Measurements from ENCODE around the gene LAMA3.

LAMA3 gene

GRCh38 chr18:23746851-23747250 is 57.6 kb downstream of the LAMA3 start:
- Histone ChIP-seq H3K9ac (ENCODE audit: low read length in 2 of 2) (no peak overlapping the region), H3K9me3 (ENCODE audit: control insufficient read depth in 2 of 2, low read length in 2 of 2) (no peaks in the 10 kb centered on the region), H3K4me1 (ENCODE audit: control insufficient read depth, insufficient read depth, low read length) (no peaks in the 10 kb centered on the region), H3K27me3 (ENCODE audit: control insufficient read depth in 1 of 2, insufficient read depth in 2 of 2, low read length in 2 of 2) (no peaks in the 10 kb centered on the region), H3K36me3 (ENCODE audit: control insufficient read depth in 2 of 2, insufficient read depth in 2 of 2, low read length in 2 of 2) (no peaks in the 10 kb centered on the region), H3K27ac (ENCODE audit: low read length) (no peak overlapping the region), H3K4me3 (ENCODE audit: low read length in 2 of 2) (no peak overlapping the region)

- Histone ChIP-seq H3K27ac (ENCODE audit: low read length) (no peak overlapping the region), H3K27me3 (ENCODE audit: control insufficient read depth in 1 of 2, insufficient read depth in 2 of 2, low read length in 2 of 2) (no peaks in the 10 kb centered on the region), H3K36me3 (ENCODE audit: control insufficient read depth in 2 of 2, insufficient read depth in 2 of 2, low read length in 2 of 2) (no peaks in the 10 kb centered on the region), H3K4me3 (ENCODE audit: low read length in 2 of 2) (no peak overlapping the region), H3K9ac (ENCODE audit: low read length in 2 of 2) (no peak overlapping the region), H3K4me1 (ENCODE audit: control insufficient read depth, insufficient read depth, low read length) (peaks cover 8% of the 10 kb centered on the region), H3K9me3 (ENCODE audit: control insufficient read depth in 2 of 2, low read length in 2 of 2) (no peaks in the 10 kb centered on the region)
These were observed 63.1 kb downstream of the LAMA3 start for GRCh38 chr18:23752363-23752762.

DNA sequence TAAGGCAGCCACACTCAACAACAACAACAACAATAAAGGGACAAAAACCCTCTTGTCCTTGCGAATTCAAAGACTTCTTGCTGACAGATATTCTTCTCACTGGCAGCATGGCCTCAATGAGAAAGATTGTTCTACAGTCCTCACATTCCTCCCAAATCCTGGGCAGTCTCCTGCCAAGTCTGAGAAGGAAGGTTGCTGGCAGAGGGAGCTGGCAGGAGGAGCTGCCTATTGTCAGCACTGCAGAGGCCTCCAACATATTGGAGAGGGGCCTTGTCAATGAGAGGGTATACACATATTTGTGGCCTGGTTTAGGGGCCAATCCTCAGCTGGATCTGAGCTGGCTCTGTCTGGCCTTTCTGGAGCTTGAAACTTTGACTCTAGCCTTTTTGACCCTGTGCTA is 63.5 kb downstream of the LAMA3 start:
- Histone ChIP-seq H3K27me3 (ENCODE audit: control insufficient read depth in 1 of 2, insufficient read depth in 2 of 2, low read length in 2 of 2) (no peaks in the 10 kb centered on the region), H3K27ac (ENCODE audit: low read length) (no peak overlapping the region), H3K4me3 (ENCODE audit: low read length in 2 of 2) (no peak overlapping the region), H3K9ac (ENCODE audit: low read length in 2 of 2) (no peak overlapping the region), H3K36me3 (ENCODE audit: control insufficient read depth in 2 of 2, insufficient read depth in 2 of 2, low read length in 2 of 2) (no peaks in the 10 kb centered on the region), H3K9me3 (ENCODE audit: control insufficient read depth in 2 of 2, low read length in 2 of 2) (no peaks in the 10 kb centered on the region), H3K4me1 (ENCODE audit: control insufficient read depth, insufficient read depth, low read length) (peaks cover 8% of the 10 kb centered on the region)

- no peaks in the 10 kb centered on the region for H3K9me3 ChIP-seq (ENCODE audit: control insufficient read depth in 2 of 2, low read length in 2 of 2)
- H3K36me3 ChIP-seq (ENCODE audit: control insufficient read depth in 2 of 2, insufficient read depth in 2 of 2, low read length in 2 of 2) = no peaks in the 10 kb centered on the region
- peaks cover 8% of the 10 kb centered on the region for H3K4me1 ChIP-seq (ENCODE audit: control insufficient read depth, insufficient read depth, low read length)
- no peak overlapping the region for H3K9ac ChIP-seq (ENCODE audit: low read length in 2 of 2)
- H3K27me3 ChIP-seq (ENCODE audit: control insufficient read depth in 1 of 2, insufficient read depth in 2 of 2, low read length in 2 of 2) = no peaks in the 10 kb centered on the region
- H3K27ac ChIP-seq (ENCODE audit: low read length) = no peak overlapping the region
- no peak overlapping the region for H3K4me3 ChIP-seq (ENCODE audit: low read length in 2 of 2)
These were observed 67.6 kb downstream of the LAMA3 start for GRCh38 chr18:23756590-23757436.

DNA sequence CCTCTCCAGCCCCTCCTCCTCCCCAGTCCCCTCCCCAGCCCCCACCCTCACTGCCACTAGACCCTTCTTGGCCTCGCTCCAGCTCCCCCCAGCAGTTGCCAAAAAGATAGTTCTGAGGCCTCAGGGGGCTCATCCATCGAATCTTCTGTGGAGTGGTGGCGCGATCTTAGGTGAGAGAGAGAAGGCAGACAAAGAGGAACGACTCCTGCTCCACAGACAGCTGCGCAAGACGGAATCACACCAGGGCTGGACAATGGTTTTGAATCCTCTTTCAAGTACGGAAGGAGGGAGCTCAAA is 68.1 kb downstream of the LAMA3 start:
- H3K27me3 ChIP-seq (ENCODE audit: control insufficient read depth in 1 of 2, insufficient read depth in 2 of 2, low read length in 2 of 2) = no peaks in the 10 kb centered on the region
- H3K36me3 ChIP-seq (ENCODE audit: control insufficient read depth in 2 of 2, insufficient read depth in 2 of 2, low read length in 2 of 2) = no peaks in the 10 kb centered on the region
- H3K27ac ChIP-seq (ENCODE audit: low read length) = no peak overlapping the region
- H3K9me3 ChIP-seq (ENCODE audit: control insufficient read depth in 2 of 2, low read length in 2 of 2) = no peaks in the 10 kb centered on the region
- H3K9ac ChIP-seq (ENCODE audit: low read length in 2 of 2) = no peak overlapping the region
- no peak overlapping the region for H3K4me3 ChIP-seq (ENCODE audit: low read length in 2 of 2)
- peaks cover 6% of the 10 kb centered on the region for H3K4me1 ChIP-seq (ENCODE audit: control insufficient read depth, insufficient read depth, low read length)

GRCh38 chr18:23758281-23758680 is 69.0 kb downstream of the LAMA3 start:
- Histone ChIP-seq H3K9ac (ENCODE audit: low read length in 2 of 2) (no peak overlapping the region), H3K27me3 (ENCODE audit: control insufficient read depth in 1 of 2, insufficient read depth in 2 of 2, low read length in 2 of 2) (no peaks in the 10 kb centered on the region), H3K36me3 (ENCODE audit: control insufficient read depth in 2 of 2, insufficient read depth in 2 of 2, low read length in 2 of 2) (no peaks in the 10 kb centered on the region), H3K9me3 (ENCODE audit: control insufficient read depth in 2 of 2, low read length in 2 of 2) (no peaks in the 10 kb centered on the region), H3K4me1 (ENCODE audit: control insufficient read depth, insufficient read depth, low read length) (no peaks in the 10 kb centered on the region), H3K4me3 (ENCODE audit: low read length in 2 of 2) (no peak overlapping the region), H3K27ac (ENCODE audit: low read length) (no peak overlapping the region)

DNA sequence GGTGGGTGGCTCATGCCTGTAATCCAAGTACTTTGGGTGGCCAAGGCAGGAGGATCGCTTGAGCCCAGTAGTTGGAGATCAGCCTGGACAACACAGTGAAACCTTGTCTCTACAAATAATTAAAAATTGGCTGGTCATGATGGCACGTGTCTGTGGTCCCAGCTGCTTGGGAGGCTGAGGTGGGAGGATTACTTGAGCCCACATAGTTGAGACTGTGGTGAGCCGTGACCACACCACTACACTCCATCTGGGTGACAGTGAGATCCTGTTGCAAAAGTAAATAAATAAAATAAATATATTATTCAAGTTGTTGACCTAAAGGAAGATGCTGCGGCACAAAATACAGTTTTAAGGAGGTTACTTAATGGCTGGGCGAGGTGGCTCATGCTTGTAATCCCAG is 72.7 kb downstream of the LAMA3 start:
- no peaks in the 10 kb centered on the region for H3K36me3 ChIP-seq (ENCODE audit: control insufficient read depth in 2 of 2, insufficient read depth in 2 of 2, low read length in 2 of 2)
- no peak overlapping the region for H3K4me3 ChIP-seq (ENCODE audit: low read length in 2 of 2)
- no peaks in the 10 kb centered on the region for H3K4me1 ChIP-seq (ENCODE audit: control insufficient read depth, insufficient read depth, low read length)
- no peak overlapping the region for H3K27ac ChIP-seq (ENCODE audit: low read length)
- H3K27me3 ChIP-seq (ENCODE audit: control insufficient read depth in 1 of 2, insufficient read depth in 2 of 2, low read length in 2 of 2) = no peaks in the 10 kb centered on the region
- no peak overlapping the region for H3K9ac ChIP-seq (ENCODE audit: low read length in 2 of 2)
- H3K9me3 ChIP-seq (ENCODE audit: control insufficient read depth in 2 of 2, low read length in 2 of 2) = no peaks in the 10 kb centered on the region

- Histone ChIP-seq H3K4me3 (ENCODE audit: low read length in 2 of 2) (no peak overlapping the region), H3K27ac (ENCODE audit: low read length) (no peak overlapping the region), H3K9ac (ENCODE audit: low read length in 2 of 2) (no peak overlapping the region), H3K4me1 (ENCODE audit: control insufficient read depth, insufficient read depth, low read length) (no peaks in the 10 kb centered on the region), H3K9me3 (ENCODE audit: control insufficient read depth in 2 of 2, low read length in 2 of 2) (no peaks in the 10 kb centered on the region), H3K36me3 (ENCODE audit: control insufficient read depth in 2 of 2, insufficient read depth in 2 of 2, low read length in 2 of 2) (no peaks in the 10 kb centered on the region), H3K27me3 (ENCODE audit: control insufficient read depth in 1 of 2, insufficient read depth in 2 of 2, low read length in 2 of 2) (no peaks in the 10 kb centered on the region)
These were observed 74.1 kb downstream of the LAMA3 start for GRCh38 chr18:23763343-23763742.

DNA sequence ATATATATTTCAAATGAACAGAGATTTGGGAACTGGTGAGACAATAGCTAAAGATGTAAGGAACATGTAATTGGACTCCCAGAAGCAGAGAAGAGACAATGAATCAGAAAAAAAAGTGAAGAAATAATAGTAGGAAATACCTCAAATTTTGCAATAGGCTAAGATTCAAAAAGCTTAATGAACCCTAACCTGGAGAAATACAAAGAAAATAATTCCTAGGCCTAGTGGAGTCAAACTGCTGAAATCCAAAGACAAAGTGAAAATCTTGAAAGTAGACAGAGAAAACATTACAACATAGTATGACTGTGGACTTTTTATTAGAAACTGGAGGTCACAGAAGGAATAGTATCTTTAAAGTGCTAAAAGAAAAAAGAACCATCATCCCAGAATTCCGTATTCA is 76.7 kb downstream of the LAMA3 start:
- no peak overlapping the region for H3K4me3 ChIP-seq (ENCODE audit: low read length in 2 of 2)
- no peak overlapping the region for H3K27ac ChIP-seq (ENCODE audit: low read length)
- H3K9ac ChIP-seq (ENCODE audit: low read length in 2 of 2) = no peak overlapping the region
- no peaks in the 10 kb centered on the region for H3K9me3 ChIP-seq (ENCODE audit: control insufficient read depth in 2 of 2, low read length in 2 of 2)
- no peaks in the 10 kb centered on the region for H3K36me3 ChIP-seq (ENCODE audit: control insufficient read depth in 2 of 2, insufficient read depth in 2 of 2, low read length in 2 of 2)
- no peaks in the 10 kb centered on the region for H3K4me1 ChIP-seq (ENCODE audit: control insufficient read depth, insufficient read depth, low read length)
- no peaks in the 10 kb centered on the region for H3K27me3 ChIP-seq (ENCODE audit: control insufficient read depth in 1 of 2, insufficient read depth in 2 of 2, low read length in 2 of 2)

DNA sequence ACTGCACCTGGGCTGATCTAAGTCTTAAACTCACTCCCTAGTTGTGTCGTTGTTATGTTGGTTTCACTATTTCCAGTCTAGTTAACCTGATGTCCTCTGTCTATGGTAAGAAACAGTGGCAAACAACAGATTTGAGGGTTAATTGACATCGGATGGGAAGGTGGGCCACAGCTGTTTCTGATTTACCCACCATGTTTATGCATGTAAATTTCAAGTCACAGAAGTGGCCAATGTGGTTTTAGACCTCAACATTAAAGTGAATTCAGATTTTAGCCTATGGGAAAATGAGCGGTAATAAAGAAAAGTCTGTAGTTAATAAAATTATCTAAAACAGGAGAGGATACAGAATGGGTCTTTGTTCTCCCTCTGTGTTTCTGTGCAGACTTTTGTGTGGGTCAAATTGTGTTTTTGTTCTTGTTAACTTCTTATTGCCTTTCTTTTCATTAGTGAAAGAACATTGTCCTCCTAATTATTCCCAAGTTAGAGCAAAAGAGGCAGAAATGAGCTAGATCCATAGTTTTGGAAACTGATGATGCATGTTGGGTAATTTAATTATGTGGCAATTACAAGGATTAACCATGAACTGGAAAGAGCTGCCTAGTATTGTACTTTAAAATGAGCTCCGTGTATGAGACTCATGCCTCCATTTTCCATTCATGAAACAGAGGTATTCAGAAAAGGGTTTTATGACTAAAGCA is 83.2 kb downstream of the LAMA3 start:
- Histone ChIP-seq H3K4me3 (ENCODE audit: low read length in 2 of 2) (no peak overlapping the region), H3K36me3 (ENCODE audit: control insufficient read depth in 2 of 2, insufficient read depth in 2 of 2, low read length in 2 of 2) (no peaks in the 10 kb centered on the region), H3K9ac (ENCODE audit: low read length in 2 of 2) (no peak overlapping the region), H3K4me1 (ENCODE audit: control insufficient read depth, insufficient read depth, low read length) (no peaks in the 10 kb centered on the region), H3K27me3 (ENCODE audit: control insufficient read depth in 1 of 2, insufficient read depth in 2 of 2, low read length in 2 of 2) (no peaks in the 10 kb centered on the region), H3K9me3 (ENCODE audit: control insufficient read depth in 2 of 2, low read length in 2 of 2) (no peaks in the 10 kb centered on the region), H3K27ac (ENCODE audit: low read length) (no peak overlapping the region)

GRCh38 chr18:23776306-23776705 is 87.1 kb downstream of the LAMA3 start:
- H3K4me1 ChIP-seq (ENCODE audit: control insufficient read depth, insufficient read depth, low read length) = no peaks in the 10 kb centered on the region
- H3K36me3 ChIP-seq (ENCODE audit: control insufficient read depth in 2 of 2, insufficient read depth in 2 of 2, low read length in 2 of 2) = no peaks in the 10 kb centered on the region
- no peaks in the 10 kb centered on the region for H3K9me3 ChIP-seq (ENCODE audit: control insufficient read depth in 2 of 2, low read length in 2 of 2)
- H3K27ac ChIP-seq (ENCODE audit: low read length) = no peak overlapping the region
- H3K9ac ChIP-seq (ENCODE audit: low read length in 2 of 2) = no peak overlapping the region
- H3K27me3 ChIP-seq (ENCODE audit: control insufficient read depth in 1 of 2, insufficient read depth in 2 of 2, low read length in 2 of 2) = no peaks in the 10 kb centered on the region
- no peak overlapping the region for H3K4me3 ChIP-seq (ENCODE audit: low read length in 2 of 2)
